ENCODE measurements around the gene NTRK2.

NTRK2 gene

GRCh38 chr9:84731696-84732095 is 62.2 kb downstream of the NTRK2 start:
- no peak for TF ChIP-seq CTCF (conservative IDR thresholded peaks at IDR 0.05; ENCODE audit: low read depth)
- DNase-seq (ENCODE audit: low spot score), result no peak
- CTCF ChIA-PET, result no interaction called here
- POLR2A ChIA-PET (ENCODE audit: low non-redundant PET), result no interaction called here
- no peak overlapping the region for H3K27ac ChIP-seq

GRCh38 chr9:84736081-84736480 is 66.6 kb downstream of the NTRK2 start:
- no peak for TF ChIP-seq CTCF (conservative IDR thresholded peaks at IDR 0.05; ENCODE audit: low read depth)
- CTCF ChIA-PET, result no interaction called here
- DNase-seq (ENCODE audit: low spot score), result no peak
- POLR2A ChIA-PET (ENCODE audit: low non-redundant PET), result no interaction called here
- no peak overlapping the region for H3K27ac ChIP-seq

- DNase-seq (ENCODE audit: low spot score), result no peak
- TF ChIP-seq CTCF (conservative IDR thresholded peaks at IDR 0.05; ENCODE audit: low read depth), result no peak
- POLR2A ChIA-PET (ENCODE audit: low non-redundant PET), result no interaction called here
- CTCF ChIA-PET, result no interaction called here
- no peak overlapping the region for H3K27ac ChIP-seq
These were observed 67.0 kb downstream of the NTRK2 start for GRCh38 chr9:84736536-84736935.

- POLR2A ChIA-PET (ENCODE audit: low non-redundant PET), result no interaction called here
- CTCF ChIA-PET, result interaction anchor here (0.5 to 0.6 kb wide), 3 partner anchors 15 to 999 kb away, joined by 3 to 8 read pairs (median 3); no protein-coding TSS in a partner anchor
These were observed 68.8 kb downstream of the NTRK2 start for GRCh38 chr9:84738353-84738752.

GRCh38 chr9:84742261-84742660 is 72.7 kb downstream of the NTRK2 start:
- DNase-seq (ENCODE audit: low spot score), result no peak
- CTCF ChIA-PET, result interaction anchor here (0.7 to 0.9 kb wide), 2 partner anchors 32 to 109 kb away, joined by 3 read pairs; no protein-coding TSS in a partner anchor
- no peak for TF ChIP-seq CTCF (conservative IDR thresholded peaks at IDR 0.05; ENCODE audit: low read depth)
- H3K27ac ChIP-seq, result no peak overlapping the region
- POLR2A ChIA-PET (ENCODE audit: low non-redundant PET), result no interaction called here

More at GRCh38 chr9:84738353-84738752, 68.8 kb downstream of the NTRK2 start:
- H3K27ac ChIP-seq, result no peak overlapping the region
- DNase-seq (ENCODE audit: low spot score), result no peak
- no peak for TF ChIP-seq CTCF (conservative IDR thresholded peaks at IDR 0.05; ENCODE audit: low read depth)

- no peak for DNase-seq (ENCODE audit: low spot score)
- CTCF ChIA-PET, result interaction anchor here (0.7 kb wide), 1 partner anchor 141 kb away, joined by 3 read pairs; no protein-coding TSS in a partner anchor
- no peak overlapping the region for H3K27ac ChIP-seq
- POLR2A ChIA-PET (ENCODE audit: low non-redundant PET), result no interaction called here
- TF ChIP-seq CTCF (conservative IDR thresholded peaks at IDR 0.05; ENCODE audit: low read depth), result no peak
These were observed 74.7 kb downstream of the NTRK2 start for GRCh38 chr9:84744195-84744594.

GRCh38 chr9:84744726-84745125 is 75.2 kb downstream of the NTRK2 start:
- H3K27ac ChIP-seq, result no peak overlapping the region
- TF ChIP-seq CTCF (conservative IDR thresholded peaks at IDR 0.05; ENCODE audit: low read depth), result no peak
- ChIA-PET POLR2A (ENCODE audit: low non-redundant PET) (no interaction called here), CTCF (no interaction called here)
- no peak for DNase-seq (ENCODE audit: low spot score)
